ENCODE data around the gene APBB3. TPM values are rescaled to one million over a fixed set of nuclear protein-coding genes. Genes with fewer than 3 reads are reported as not detected.
"Not testable (repeated sequence)": the region's sequence is repeated elsewhere in the genome, so short reads cannot be mapped to it uniquely, and the experiment has no call there.

APBB3 gene
- total RNA-seq, 1 donor from 2014 or later, result 20.7 TPM

- H3K79me2 ChIP-seq (ENCODE audit: low read depth), result no peaks in the 10 kb centered on the region
- Mint-ChIP-seq H3K27me3 (ENCODE audit: insufficient read depth, low read depth) (peaks cover 3% of the 10 kb centered on the region), H3K4me1 (peaks cover 4% of the 10 kb centered on the region), H3K27ac (no peak overlapping the region), H3K4me3 (no peak overlapping the region), H3K36me3 (no peaks in the 10 kb centered on the region), H3K9me3 (peaks cover 7% of the 10 kb centered on the region)
- no peaks in the 10 kb centered on the region for H4K20me1 ChIP-seq (ENCODE audit: low read depth)
- no peaks in the 10 kb centered on the region for H3K4me1 ChIP-seq
- no peaks in the 10 kb centered on the region for H3K9me3 ChIP-seq (ENCODE audit: low read depth)
- no peak overlapping the region for H3K9ac ChIP-seq
- no peak overlapping the region for H3K27ac ChIP-seq
- TF ChIP-seq EZH2 (IDR thresholded peaks at IDR 0.05), result no peak
- TF ChIP-seq CTCF (IDR thresholded peaks at IDR 0.05), result no peak
- no peak for TF ChIP-seq EZH2phosphoT487 (IDR thresholded peaks at IDR 0.05)
- no peaks in the 10 kb centered on the region for H3K36me3 ChIP-seq
- H3K4me3 ChIP-seq, result no peak overlapping the region
- no peak overlapping the region for H3K4me2 ChIP-seq
- no peak for DNase-seq (ENCODE audit: low spot score)
- no peaks in the 10 kb centered on the region for H3F3A ChIP-seq (ENCODE audit: low read depth)
- no peak overlapping the region for H2AFZ ChIP-seq (replicated peaks)
- H3K27me3 ChIP-seq, result no peaks in the 10 kb centered on the region
Observed at GRCh38 chr5:140608722-140609121, 44.3 kb upstream of the APBB3 start.

GRCh38 chr5:140607031-140607430 lies 42.6 kb upstream of the APBB3 start:
- peaks cover 5% of the 10 kb centered on the region for H3K27me3 Mint-ChIP-seq (ENCODE audit: insufficient read depth, low read depth)
- Histone ChIP-seq H3K4me2 (no peak overlapping the region), H3K36me3 (no peaks in the 10 kb centered on the region), H3K79me2 (ENCODE audit: low read depth) (no peaks in the 10 kb centered on the region), H3K4me3 (no peak overlapping the region), H4K20me1 (ENCODE audit: low read depth) (no peaks in the 10 kb centered on the region), H3K4me1 (no peaks in the 10 kb centered on the region), H2AFZ (replicated peaks) (no peak overlapping the region), H3K27ac (no peak overlapping the region), H3K27me3 (no peaks in the 10 kb centered on the region), H3F3A (ENCODE audit: low read depth) (no peaks in the 10 kb centered on the region), H3K9me3 (ENCODE audit: low read depth) (no peaks in the 10 kb centered on the region), H3K9ac (no peak overlapping the region)
- H3K27ac Mint-ChIP-seq, result no peak overlapping the region
- H3K9me3 Mint-ChIP-seq, result peaks cover 4% of the 10 kb centered on the region
- no peaks in the 10 kb centered on the region for H3K36me3 Mint-ChIP-seq
- H3K4me1 Mint-ChIP-seq, result peaks cover 4% of the 10 kb centered on the region
- TF ChIP-seq EZH2phosphoT487 (IDR thresholded peaks at IDR 0.05), result no peak
- DNase-seq (ENCODE audit: low spot score), result no peak
- H3K4me3 Mint-ChIP-seq, result no peak overlapping the region

- peaks cover 5% of the 10 kb centered on the region for H3K27me3 Mint-ChIP-seq (ENCODE audit: insufficient read depth, low read depth)
- no peak for TF ChIP-seq CTCF (IDR thresholded peaks at IDR 0.05)
- TF ChIP-seq EZH2 (IDR thresholded peaks at IDR 0.05), result no peak
- no peak for TF ChIP-seq EZH2phosphoT487 (IDR thresholded peaks at IDR 0.05)
- H3K36me3 Mint-ChIP-seq, result no peaks in the 10 kb centered on the region
Observed at GRCh38 chr5:140605879-140606278, 41.5 kb upstream of the APBB3 start.

GRCh38 chr5:140603734-140604133 lies 39.3 kb upstream of the APBB3 start:
- H4K20me1 ChIP-seq (ENCODE audit: low read depth), result no peaks in the 10 kb centered on the region
- H3K79me2 ChIP-seq (ENCODE audit: low read depth), result no peaks in the 10 kb centered on the region
- Mint-ChIP-seq H3K4me1 (no peaks in the 10 kb centered on the region), H3K4me3 (no peak overlapping the region), H3K36me3 (no peaks in the 10 kb centered on the region), H3K27ac (no peak overlapping the region), H3K9me3 (no peaks in the 10 kb centered on the region), H3K27me3 (ENCODE audit: insufficient read depth, low read depth) (peaks cover 5% of the 10 kb centered on the region)
- no peaks in the 10 kb centered on the region for H3K36me3 ChIP-seq
- H3K4me1 ChIP-seq, result no peaks in the 10 kb centered on the region
- H3F3A ChIP-seq (ENCODE audit: low read depth), result no peaks in the 10 kb centered on the region
- H2AFZ ChIP-seq (replicated peaks), result no peak overlapping the region
- H3K4me3 ChIP-seq, result no peak overlapping the region
- TF ChIP-seq CTCF (IDR thresholded peaks at IDR 0.05) (no peak), EZH2 (IDR thresholded peaks at IDR 0.05) (no peak), EZH2phosphoT487 (IDR thresholded peaks at IDR 0.05) (no peak)
- H3K27me3 ChIP-seq, result no peaks in the 10 kb centered on the region
- H3K9ac ChIP-seq, result no peak overlapping the region
- no peak overlapping the region for H3K4me2 ChIP-seq
- H3K27ac ChIP-seq, result no peak overlapping the region
- DNase-seq (ENCODE audit: low spot score), result no peak
- no peaks in the 10 kb centered on the region for H3K9me3 ChIP-seq (ENCODE audit: low read depth)

More at GRCh38 chr5:140605879-140606278, 41.5 kb upstream of the APBB3 start:
- H3K4me3 ChIP-seq, result no peak overlapping the region
- H3K9ac ChIP-seq, result no peak overlapping the region
- no peak overlapping the region for H2AFZ ChIP-seq (replicated peaks)
- H3K27ac Mint-ChIP-seq, result no peak overlapping the region
- H3K9me3 ChIP-seq (ENCODE audit: low read depth), result no peaks in the 10 kb centered on the region
- H3K27ac ChIP-seq, result no peak overlapping the region
- no peaks in the 10 kb centered on the region for H4K20me1 ChIP-seq (ENCODE audit: low read depth)
- no peaks in the 10 kb centered on the region for H3K4me1 Mint-ChIP-seq
- no peaks in the 10 kb centered on the region for H3K27me3 ChIP-seq
- H3F3A ChIP-seq (ENCODE audit: low read depth), result no peaks in the 10 kb centered on the region
- DNase-seq (ENCODE audit: low spot score), result no peak
- H3K4me2 ChIP-seq, result no peak overlapping the region
- H3K9me3 Mint-ChIP-seq, result no peaks in the 10 kb centered on the region
- no peaks in the 10 kb centered on the region for H3K79me2 ChIP-seq (ENCODE audit: low read depth)
- no peak overlapping the region for H3K4me3 Mint-ChIP-seq
- no peaks in the 10 kb centered on the region for H3K36me3 ChIP-seq
- no peaks in the 10 kb centered on the region for H3K4me1 ChIP-seq

- H3K9ac ChIP-seq; H4K20me1 ChIP-seq (ENCODE audit: low read depth); H3K9me3 Mint-ChIP-seq; H3K4me1 ChIP-seq; H3K79me2 ChIP-seq (ENCODE audit: low read depth); H3K4me1 Mint-ChIP-seq; H3K36me3 Mint-ChIP-seq; DNase-seq (ENCODE audit: low spot score); H3K27ac ChIP-seq; H3K4me2 ChIP-seq; H3K27me3 ChIP-seq; H3K36me3 ChIP-seq; H3K27me3 Mint-ChIP-seq (ENCODE audit: insufficient read depth, low read depth); H3F3A ChIP-seq (ENCODE audit: low read depth); H3K4me3 Mint-ChIP-seq; H3K4me3 ChIP-seq; H2AFZ ChIP-seq (replicated peaks); H3K9me3 ChIP-seq (ENCODE audit: low read depth); H3K27ac Mint-ChIP-seq: not testable (repeated sequence)
Observed at GRCh38 chr5:140603446-140603698, 39.0 kb upstream of the APBB3 start.
